RWPE1 (cell line): ENCODE measurements around the gene TBC1D32.

Source experiments
- CTCF ChIA-PET: fragments of 350-600 bp; sonication (Branson Sonifier 250); formaldehyde crosslinking; extraction: SDS; loops from one replicate; lab custom pipeline; 2021; lab: Yijun Ruan, JAX
- POLR2A ChIA-PET: fragments of 400-600 bp; formaldehyde crosslinking; extraction: SDS; loops from one replicate; lab custom pipeline; 2020; ENCODE audit warnings: antibody characterized with exemption; ENCODE audit not compliant: low non-redundant PET; lab: Yijun Ruan, JAX
- DNase-seq: peaks from one replicate; pipeline ENCODE4 v3.0.0; 2012; ENCODE audit warnings: low spot score
- H3K27ac ChIP-seq: fragments of 450-650 bp; 2 replicates; pipeline ENCODE4 v1.5.1; 2017
- CTCF ChIP-seq: fragments of 450-650 bp; conservative IDR thresholded peaks from 2 replicates; pipeline ENCODE4 v1.5.1; 2017; ENCODE audit warnings: low read depth, mild to moderate bottlenecking

TBC1D32 gene

GRCh38 chr6:121134922-121135321 is 199.4 kb downstream of the TBC1D32 start:
- ChIA-PET POLR2A (interaction anchor here (0.5 kb wide), 1 partner anchor 317 kb away, joined by 10 read pairs; no protein-coding TSS in a partner anchor), CTCF (no interaction called here)
- TF ChIP-seq CTCF = no peak
- no peak overlapping the region for H3K27ac ChIP-seq
- no peak for DNase-seq

DNA sequence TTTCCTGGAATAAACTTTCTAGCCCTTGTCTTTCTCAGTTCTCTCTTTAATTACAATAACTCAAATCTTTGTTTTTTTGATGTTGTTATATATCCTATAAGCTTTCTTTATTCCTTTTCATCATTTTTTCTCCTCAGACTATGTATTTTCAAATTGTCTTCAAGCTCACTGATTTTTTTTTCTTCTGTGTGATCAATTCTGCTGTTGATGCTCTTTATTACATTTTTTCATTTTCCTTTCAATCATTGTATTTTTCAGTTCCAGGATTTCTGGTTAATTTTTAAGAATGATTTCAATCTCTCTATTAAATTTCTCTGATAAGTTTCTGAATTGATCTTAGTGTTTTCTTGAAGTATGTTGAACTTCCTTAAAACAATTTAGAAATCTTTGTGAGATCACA is 209.7 kb downstream of the TBC1D32 start:
- no peak for TF ChIP-seq CTCF
- H3K27ac ChIP-seq = no peak overlapping the region
- CTCF ChIA-PET = no interaction called here
- no peak for DNase-seq
- POLR2A ChIA-PET = no interaction called here

DNA sequence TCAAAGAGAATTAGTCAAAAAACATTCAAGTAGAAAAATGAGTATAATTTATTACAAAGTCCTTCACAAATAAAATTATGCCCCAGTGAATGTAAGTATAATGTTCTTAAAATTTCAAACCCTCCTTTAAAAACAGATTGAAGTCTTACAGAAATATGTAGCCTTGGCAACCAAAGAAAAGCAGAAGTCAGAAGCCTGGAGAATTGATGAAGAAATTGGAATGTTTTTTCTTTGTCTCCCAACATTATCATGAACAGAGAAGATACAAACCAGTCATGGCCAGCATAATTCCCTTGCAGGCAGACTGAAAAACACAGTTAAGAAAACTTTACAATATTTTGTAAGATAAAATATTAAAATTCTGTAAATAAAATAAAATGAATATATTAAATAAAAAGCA is 221.9 kb downstream of the TBC1D32 start:
- no peak for TF ChIP-seq CTCF
- DNase-seq = no peak
- ChIA-PET POLR2A (no interaction called here), CTCF (interaction anchor here (0.6 kb wide), 1 partner anchor 242 kb away, joined by 5 read pairs; no protein-coding TSS in a partner anchor)
- no peak overlapping the region for H3K27ac ChIP-seq

DNA sequence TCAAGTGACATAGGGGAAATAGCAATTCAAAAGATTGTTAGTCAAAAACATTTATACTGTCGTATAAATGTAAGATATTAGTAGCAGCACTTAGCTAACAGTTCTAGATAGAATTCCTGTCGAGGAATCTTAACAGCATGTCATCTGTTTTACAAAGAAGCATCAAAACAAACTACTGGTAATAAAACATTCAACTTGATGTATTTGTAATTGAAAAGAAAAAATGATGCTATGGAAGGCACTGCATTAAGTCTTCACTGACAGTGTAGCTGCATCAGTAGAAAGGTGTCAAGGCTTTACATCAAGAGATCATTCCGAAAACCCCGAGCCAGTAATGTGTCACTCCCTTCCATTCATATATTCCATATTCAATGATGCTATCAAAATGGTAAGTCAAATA is 223.5 kb downstream of the TBC1D32 start:
- H3K27ac ChIP-seq = no peak overlapping the region
- POLR2A ChIA-PET = no interaction called here
- no peak for TF ChIP-seq CTCF
- CTCF ChIA-PET = no interaction called here
- DNase-seq = no peak

- ChIA-PET CTCF (no interaction called here), POLR2A (no interaction called here)
- TF ChIP-seq CTCF = no peak
- no peak for DNase-seq
- no peak overlapping the region for H3K27ac ChIP-seq
These were observed 227.3 kb downstream of the TBC1D32 start for GRCh38 chr6:121106962-121107361.

DNA sequence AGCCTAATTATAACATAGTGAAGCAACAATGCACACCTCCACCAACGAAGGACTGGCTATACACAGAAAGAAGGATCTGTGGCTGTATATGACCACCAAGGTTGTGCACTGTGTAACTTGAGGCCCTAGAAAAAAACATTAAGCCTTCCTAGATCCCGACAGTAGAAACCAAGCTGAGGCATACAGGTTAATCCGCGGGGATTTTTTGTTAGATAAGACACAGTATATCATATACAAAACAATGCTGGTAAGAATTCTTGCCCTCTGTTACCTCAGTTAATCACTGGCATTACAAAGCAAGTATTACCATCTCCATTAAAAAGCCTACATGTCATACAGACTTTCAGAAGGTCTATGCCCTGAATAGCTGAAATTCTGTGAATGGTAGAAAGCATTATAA is 228.8 kb downstream of the TBC1D32 start:
- no peak for DNase-seq
- H3K27ac ChIP-seq = no peak overlapping the region
- CTCF ChIA-PET = no interaction called here
- POLR2A ChIA-PET = no interaction called here
- TF ChIP-seq CTCF = no peak

GRCh38 chr6:121093928-121094327 is 240.4 kb downstream of the TBC1D32 start:
- peak; percentile 1 for DNase-seq
- no peak overlapping the region for H3K27ac ChIP-seq
- POLR2A ChIA-PET = no interaction called here
- CTCF ChIA-PET = interaction anchor here (0.7 kb wide), 1 partner anchor 162 kb away, joined by 4 read pairs; no protein-coding TSS in a partner anchor
- TF ChIP-seq CTCF = no peak
